ENCODE data around the gene SLC25A48.

The SLC25A48 gene

DNA sequence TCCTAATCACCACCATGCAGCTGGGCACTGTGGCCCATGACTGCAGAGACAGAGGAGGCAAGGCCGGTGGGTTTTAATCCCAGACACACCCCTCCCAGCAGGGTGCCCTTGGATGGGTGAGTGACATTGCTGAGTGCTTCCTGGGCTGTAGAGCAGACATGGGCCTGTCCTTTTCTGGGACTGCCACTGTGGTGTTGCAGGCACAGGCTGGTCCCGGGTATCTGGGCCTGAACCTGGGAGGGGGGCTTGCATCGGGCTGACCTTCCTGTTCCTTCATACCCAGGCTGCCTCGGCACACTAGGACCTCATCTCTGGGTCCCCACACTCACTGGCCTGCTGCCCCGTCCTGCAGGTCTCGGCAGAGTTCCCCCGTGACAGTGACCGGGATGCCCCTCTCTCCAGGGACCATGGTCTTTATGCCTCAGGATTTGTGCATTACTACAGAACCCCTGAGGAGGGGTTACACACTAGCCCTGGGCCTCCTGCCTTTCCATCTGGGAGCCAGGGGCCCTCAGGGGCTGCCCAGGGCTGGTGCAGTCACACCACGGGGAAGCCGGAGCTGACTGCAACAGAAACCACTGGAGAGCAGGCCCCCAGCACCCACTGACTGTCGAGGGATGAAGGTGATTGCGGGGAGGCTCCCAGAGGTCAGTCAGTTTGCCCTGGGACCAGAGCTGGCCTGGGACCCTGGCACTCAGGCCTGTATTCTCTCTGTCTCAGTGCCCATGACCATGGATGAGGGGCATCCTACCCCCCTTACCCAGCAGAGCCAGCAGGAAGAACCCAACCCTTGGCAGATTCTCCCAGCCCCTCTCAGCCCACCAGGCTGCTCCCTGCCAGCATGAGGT lies 8.9 kb upstream of the SLC25A48 start:
- no peak overlapping the region for H3K4me3 ChIP-seq
- no peaks in the 10 kb centered on the region for H3K27me3 ChIP-seq (ENCODE audit: low read depth)
- H3K36me3 ChIP-seq (replicated peaks), result no peaks in the 10 kb centered on the region
- H3K4me1 ChIP-seq, result no peaks in the 10 kb centered on the region
- H3K9me3 ChIP-seq, result no peaks in the 10 kb centered on the region
- in situ Hi-C loops (cut with MboI; ENCODE audit: low sequenced_read_pairs), result no loop called here
- DNase-seq (ENCODE audit: low spot score in 2 of 2), result no peak

DNA sequence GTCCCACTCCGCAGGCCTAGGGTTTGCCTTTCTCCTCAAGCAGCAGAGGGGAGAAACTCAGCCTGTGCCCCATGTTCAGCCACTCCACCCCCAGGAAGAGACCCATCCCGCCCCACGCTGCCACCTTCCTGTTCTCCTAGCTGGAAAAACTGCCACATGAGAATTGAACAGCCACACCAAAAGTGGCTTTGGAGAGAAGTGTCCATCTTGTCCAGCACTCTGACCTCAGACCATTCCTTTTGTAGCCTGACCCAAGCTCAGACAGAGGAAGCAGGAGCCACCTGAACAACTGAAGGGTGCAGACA lies 8.3 kb upstream of the SLC25A48 start:
- in situ Hi-C loops (cut with MboI; ENCODE audit: low sequenced_read_pairs), result no loop called here
- Histone ChIP-seq H3K4me3 (no peak overlapping the region), H3K9me3 (no peaks in the 10 kb centered on the region), H3K4me1 (no peaks in the 10 kb centered on the region), H3K36me3 (replicated peaks) (no peaks in the 10 kb centered on the region), H3K27me3 (ENCODE audit: low read depth) (no peaks in the 10 kb centered on the region)
- no peak for DNase-seq (ENCODE audit: low spot score in 2 of 2)

DNA sequence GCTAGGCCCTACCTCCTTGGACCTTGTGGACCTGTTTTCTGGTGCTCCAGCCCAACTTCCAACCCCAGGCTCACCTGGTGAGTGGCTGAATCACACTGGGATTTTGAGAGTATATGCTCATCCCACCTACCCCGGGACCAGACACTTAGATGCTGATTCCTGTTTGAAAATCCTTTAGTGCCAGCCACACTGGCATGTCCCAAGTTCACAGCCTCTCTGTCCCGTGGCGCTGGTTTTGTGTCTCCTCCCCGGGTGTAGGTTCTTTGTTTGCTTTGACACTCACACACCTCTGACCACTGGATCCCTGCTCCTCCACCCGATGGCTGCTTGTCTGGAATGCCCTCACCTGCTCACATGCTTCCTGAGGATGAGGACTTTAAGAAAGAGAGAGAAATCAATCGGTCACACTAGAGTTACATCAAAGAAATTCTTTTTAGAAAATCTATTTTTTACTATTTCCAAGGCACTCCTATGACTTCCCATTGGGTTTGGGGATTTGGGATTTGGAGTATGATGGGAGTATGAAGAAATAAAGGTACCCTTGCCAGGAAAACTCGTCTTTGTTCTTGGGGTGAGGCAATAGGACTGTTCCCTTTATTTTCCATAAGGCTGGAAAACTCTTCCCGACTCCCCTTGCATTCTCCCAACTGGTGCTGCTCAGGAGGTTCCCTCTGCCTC lies 7.3 kb upstream of the SLC25A48 start:
- H3K9me3 ChIP-seq, result no peaks in the 10 kb centered on the region
- no peaks in the 10 kb centered on the region for H3K36me3 ChIP-seq (replicated peaks)
- in situ Hi-C loops (cut with MboI; ENCODE audit: low sequenced_read_pairs), result no loop called here
- DNase-seq (ENCODE audit: low spot score in 2 of 2), result no peak
- H3K4me1 ChIP-seq, result no peaks in the 10 kb centered on the region
- no peaks in the 10 kb centered on the region for H3K27me3 ChIP-seq (ENCODE audit: low read depth)
- H3K4me3 ChIP-seq, result no peak overlapping the region

DNA sequence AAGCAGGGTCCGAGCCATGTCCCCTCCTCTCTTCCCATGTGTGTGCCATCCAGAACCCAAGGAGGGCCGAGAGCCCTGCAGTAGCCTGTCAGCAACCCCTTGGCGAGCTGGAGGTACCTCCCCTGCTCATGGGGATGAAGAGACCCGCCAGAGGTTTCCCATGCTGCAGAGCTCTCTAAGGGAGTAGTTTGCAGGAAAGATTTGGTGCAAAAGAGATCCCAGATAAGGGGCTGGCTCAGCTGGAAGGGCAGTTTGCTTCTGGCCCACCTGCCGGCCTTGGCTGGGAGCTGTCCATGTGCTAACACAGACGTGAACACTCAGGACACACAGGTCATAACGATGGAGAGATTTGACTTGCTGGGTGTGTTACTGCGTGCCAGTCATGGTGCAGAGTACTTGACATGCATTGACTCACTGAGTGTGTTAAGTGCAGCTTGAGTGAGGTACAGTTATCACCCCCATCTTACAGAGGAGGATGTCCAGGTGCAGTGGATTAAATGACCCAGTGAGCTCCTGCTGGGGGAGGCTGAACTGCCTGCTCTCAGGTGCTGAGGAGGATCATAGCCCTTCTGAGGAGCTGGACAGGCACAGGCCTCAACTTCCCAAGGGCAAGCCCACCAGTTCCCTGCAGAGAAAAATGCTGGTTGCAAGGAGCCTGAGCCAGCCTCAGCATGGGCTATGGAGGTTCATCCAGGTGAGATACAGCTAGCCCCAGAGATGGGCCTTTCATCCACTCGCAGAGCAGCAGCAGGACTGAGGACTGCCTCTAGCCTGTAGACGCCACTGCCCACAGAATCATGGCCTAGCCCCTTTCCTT lies 6.3 kb upstream of the SLC25A48 start:
- no peak overlapping the region for H3K4me3 ChIP-seq
- H3K9me3 ChIP-seq, result no peaks in the 10 kb centered on the region
- no peak for DNase-seq (ENCODE audit: low spot score in 2 of 2)
- no peaks in the 10 kb centered on the region for H3K27me3 ChIP-seq (ENCODE audit: low read depth)
- no peaks in the 10 kb centered on the region for H3K4me1 ChIP-seq
- H3K36me3 ChIP-seq (replicated peaks), result no peaks in the 10 kb centered on the region
- in situ Hi-C loops (cut with MboI; ENCODE audit: low sequenced_read_pairs), result no loop called here

DNA sequence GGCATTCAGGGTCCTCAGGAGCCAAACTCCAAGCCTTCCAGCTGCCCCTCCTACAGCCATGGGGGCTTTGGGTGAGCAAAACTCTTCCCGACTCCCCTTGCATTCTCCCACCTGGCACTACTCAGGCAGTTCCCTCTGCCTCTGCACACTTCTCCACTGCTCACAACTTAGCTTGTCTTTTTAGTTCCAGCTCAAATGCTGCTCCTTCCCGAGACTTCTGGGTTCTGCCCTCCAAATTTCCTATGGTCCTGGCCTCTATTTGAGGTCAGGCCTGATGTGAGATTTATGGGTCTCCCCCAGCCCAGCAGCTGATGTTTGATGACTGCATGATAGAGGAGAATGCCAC lies 5.7 kb upstream of the SLC25A48 start:
- Histone ChIP-seq H3K4me1 (no peaks in the 10 kb centered on the region), H3K4me3 (no peak overlapping the region), H3K27me3 (ENCODE audit: low read depth) (no peaks in the 10 kb centered on the region), H3K9me3 (no peaks in the 10 kb centered on the region), H3K36me3 (replicated peaks) (no peaks in the 10 kb centered on the region)
- DNase-seq (ENCODE audit: low spot score in 2 of 2), result no peak
- in situ Hi-C loops (cut with MboI; ENCODE audit: low sequenced_read_pairs), result no loop called here

DNA sequence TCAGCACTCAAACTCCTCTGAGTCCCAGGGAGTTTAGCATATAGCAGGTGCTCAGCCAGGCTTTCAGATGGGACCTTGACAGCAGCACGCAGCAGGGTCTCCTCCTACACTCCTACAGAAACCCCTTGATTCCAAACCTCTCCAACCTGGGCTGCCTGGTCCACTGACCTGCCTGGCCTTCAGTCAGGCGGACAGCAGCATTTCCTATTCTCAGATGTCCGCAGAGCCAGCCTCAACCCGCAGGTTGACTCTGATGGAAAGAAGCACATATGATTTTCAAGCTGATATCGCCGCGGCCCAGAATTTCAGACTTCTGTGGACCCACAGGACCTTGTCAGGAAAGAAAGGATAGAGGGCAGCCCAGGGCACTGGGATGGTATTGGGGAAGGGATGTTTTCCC lies 5.3 kb upstream of the SLC25A48 start:
- no peaks in the 10 kb centered on the region for H3K4me1 ChIP-seq
- H3K9me3 ChIP-seq, result no peaks in the 10 kb centered on the region
- H3K36me3 ChIP-seq (replicated peaks), result no peaks in the 10 kb centered on the region
- no peak overlapping the region for H3K4me3 ChIP-seq
- in situ Hi-C loops (cut with MboI; ENCODE audit: low sequenced_read_pairs), result no loop called here
- no peaks in the 10 kb centered on the region for H3K27me3 ChIP-seq (ENCODE audit: low read depth)
- no peak for DNase-seq (ENCODE audit: low spot score in 2 of 2)

DNA sequence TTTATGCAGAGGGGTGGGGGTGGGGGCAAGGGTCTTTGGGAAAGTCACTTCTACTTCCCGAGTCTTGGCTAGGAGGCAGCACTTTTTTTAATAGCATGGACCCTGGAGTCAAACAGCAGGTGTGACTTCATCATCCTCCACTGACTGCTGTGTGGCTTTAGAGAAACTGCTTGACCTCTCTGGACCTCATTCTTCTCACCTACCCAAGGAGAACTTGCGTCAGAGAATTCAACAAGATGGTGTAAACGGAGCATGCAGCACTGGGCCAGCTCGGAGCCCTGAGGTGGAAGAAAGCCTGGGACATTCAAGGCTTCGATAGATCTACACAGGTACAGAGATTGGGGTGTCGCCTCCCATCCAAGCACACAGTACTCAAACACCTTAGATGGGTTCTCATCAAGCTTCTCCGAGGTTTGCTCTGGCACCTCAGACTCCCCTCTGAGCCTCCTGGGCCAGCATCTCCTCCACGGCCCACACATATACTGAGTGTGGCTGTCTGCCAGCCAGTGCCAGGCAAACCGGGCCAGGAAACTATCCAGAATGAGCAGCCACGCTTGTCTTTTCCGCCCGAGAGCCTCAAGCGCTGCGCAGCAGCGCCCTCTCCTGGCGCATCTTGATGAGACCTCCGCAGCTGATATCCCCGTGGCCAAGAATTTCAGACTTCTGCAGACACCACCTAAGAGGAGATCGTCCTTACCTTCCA lies 4.6 kb upstream of the SLC25A48 start:
- in situ Hi-C loops (cut with MboI; ENCODE audit: low sequenced_read_pairs), result loop anchor here (5.0 kb wide), 2 partner anchors 273 to 363 kb away; no protein-coding TSS in a partner anchor
- peak; percentile 49 to 85 for DNase-seq (ENCODE audit: low spot score in 2 of 2)

DNA sequence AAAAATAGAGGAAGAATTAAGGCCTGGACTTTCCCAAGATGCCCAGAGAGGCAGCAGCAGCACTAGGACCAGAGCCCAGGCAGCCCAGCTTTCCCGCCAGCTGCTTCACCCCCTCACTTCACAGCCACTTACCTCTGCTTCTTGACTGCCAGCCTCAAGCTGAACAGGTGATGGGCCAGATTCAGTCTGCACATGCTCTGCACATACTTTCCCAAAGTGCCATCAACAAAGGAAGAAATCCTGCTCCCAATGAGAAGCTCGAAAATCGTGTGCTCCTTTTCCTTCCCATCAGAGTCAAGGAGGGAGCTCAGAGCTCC lies 4.1 kb upstream of the SLC25A48 start:
- in situ Hi-C loops (cut with MboI; ENCODE audit: low sequenced_read_pairs), result loop anchor here (5.0 kb wide), 2 partner anchors 273 to 363 kb away; no protein-coding TSS in a partner anchor
- H3K9me3 ChIP-seq, result no peaks in the 10 kb centered on the region
- no peaks in the 10 kb centered on the region for H3K36me3 ChIP-seq (replicated peaks)
- H3K4me3 ChIP-seq, result no peak overlapping the region
- DNase-seq (ENCODE audit: low spot score in 2 of 2), result no peak
- peaks cover 4% of the 10 kb centered on the region for H3K4me1 ChIP-seq
- H3K27me3 ChIP-seq (ENCODE audit: low read depth), result no peaks in the 10 kb centered on the region

More for the DNA sequence above, 4.6 kb upstream of the SLC25A48 start:
- Histone ChIP-seq H3K4me3 (no peak overlapping the region), H3K4me1 (peaks cover 1% of the 10 kb centered on the region), H3K36me3 (replicated peaks) (no peaks in the 10 kb centered on the region), H3K27me3 (ENCODE audit: low read depth) (no peaks in the 10 kb centered on the region), H3K9me3 (no peaks in the 10 kb centered on the region)

DNA sequence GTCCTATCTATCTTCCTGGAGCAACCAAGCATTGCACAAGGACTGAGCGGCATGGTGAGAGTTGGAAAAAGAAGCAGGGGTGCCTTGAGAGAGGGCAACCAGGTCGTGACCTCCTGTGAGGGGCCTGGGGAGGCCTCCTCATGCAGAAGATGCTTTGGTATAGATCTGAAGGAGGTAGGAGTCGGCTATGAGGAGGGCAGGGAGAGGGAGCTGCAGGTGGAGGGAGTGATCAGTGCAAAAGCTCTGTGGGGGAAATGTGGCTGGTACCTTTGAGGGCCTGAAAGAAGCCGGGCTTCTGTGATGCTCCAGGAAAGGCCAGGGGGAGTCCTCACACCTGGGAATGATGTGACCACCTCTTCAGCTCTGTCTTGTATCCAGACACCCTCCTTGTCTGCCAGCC lies 3.6 kb upstream of the SLC25A48 start:
- no peaks in the 10 kb centered on the region for H3K36me3 ChIP-seq (replicated peaks)
- no peaks in the 10 kb centered on the region for H3K27me3 ChIP-seq (ENCODE audit: low read depth)
- in situ Hi-C loops (cut with MboI; ENCODE audit: low sequenced_read_pairs), result loop anchor here (5.0 kb wide), 2 partner anchors 274 to 364 kb away; no protein-coding TSS in a partner anchor
- H3K4me3 ChIP-seq, result no peak overlapping the region
- DNase-seq (ENCODE audit: low spot score in 2 of 2), result no peak
- H3K9me3 ChIP-seq, result no peaks in the 10 kb centered on the region
- H3K4me1 ChIP-seq, result peaks cover 4% of the 10 kb centered on the region

DNA sequence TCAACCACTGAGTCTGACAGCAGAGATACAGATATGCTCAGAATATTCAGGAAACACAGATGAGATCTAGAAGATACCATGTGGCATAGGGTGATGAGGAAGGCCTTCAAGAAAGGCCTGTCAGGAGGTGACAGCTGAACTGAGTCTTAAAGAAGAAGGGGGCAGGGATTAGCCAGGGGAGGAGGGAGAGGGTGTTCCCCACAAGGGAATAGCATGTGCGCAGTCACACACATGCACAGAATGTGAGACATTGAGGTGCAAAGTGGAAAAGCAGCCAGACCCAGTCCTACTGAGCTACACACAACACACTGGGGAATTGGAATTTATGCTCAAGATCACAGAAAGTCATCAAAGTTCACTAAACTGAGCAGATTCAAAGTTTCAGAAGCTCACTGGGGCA lies 3.0 kb upstream of the SLC25A48 start:
- peaks cover 4% of the 10 kb centered on the region for H3K4me1 ChIP-seq

DNA sequence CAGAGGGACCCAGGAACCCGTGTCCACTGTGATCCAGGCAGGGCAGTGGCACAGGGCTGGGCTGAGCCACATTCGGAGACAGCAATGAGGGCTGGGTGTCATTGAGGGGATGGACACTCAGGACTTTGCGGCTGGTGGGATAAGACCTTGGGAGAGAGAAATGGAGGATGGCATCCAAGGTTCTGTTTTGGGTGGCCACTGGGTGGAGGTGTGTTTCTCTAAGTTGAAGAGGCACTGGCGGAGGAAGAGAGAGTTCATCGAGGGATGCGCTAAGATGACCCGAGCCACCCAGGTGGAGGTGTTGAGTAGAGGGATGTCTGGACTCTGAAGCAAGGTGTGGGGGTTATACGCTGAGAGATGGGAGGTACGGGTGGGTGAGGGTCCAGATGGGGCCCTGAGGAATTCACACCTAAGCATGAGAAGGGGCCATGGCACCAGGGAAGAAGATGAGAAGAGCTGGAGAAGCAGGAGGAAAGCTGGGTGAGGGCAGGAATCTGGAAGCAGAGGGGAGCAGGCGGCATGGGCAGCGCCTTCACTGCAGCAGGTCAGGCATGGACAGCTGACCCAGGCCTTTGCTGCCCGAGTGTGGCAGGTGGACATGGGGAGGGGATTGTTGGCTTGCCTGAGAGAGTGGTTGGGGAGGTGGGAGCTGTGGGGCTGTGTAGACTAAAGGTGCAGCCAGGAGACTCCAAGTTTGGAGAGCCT lies 2.5 kb upstream of the SLC25A48 start:
- in situ Hi-C loops (cut with MboI; ENCODE audit: low sequenced_read_pairs), result loop anchor here (5.0 kb wide), 2 partner anchors 275 to 365 kb away; no protein-coding TSS in a partner anchor
- Histone ChIP-seq H3K9me3 (no peaks in the 10 kb centered on the region), H3K27me3 (ENCODE audit: low read depth) (no peaks in the 10 kb centered on the region), H3K4me3 (no peak overlapping the region), H3K4me1 (peaks cover 4% of the 10 kb centered on the region), H3K36me3 (replicated peaks) (no peaks in the 10 kb centered on the region)
- DNase-seq (ENCODE audit: low spot score in 2 of 2), result no peak

More for the DNA sequence above, 3.0 kb upstream of the SLC25A48 start:
- in situ Hi-C loops (cut with MboI; ENCODE audit: low sequenced_read_pairs), result loop anchor here (5.0 kb wide), 2 partner anchors 274 to 364 kb away; no protein-coding TSS in a partner anchor
- no peaks in the 10 kb centered on the region for H3K9me3 ChIP-seq
- H3K27me3 ChIP-seq (ENCODE audit: low read depth), result no peaks in the 10 kb centered on the region
- H3K4me3 ChIP-seq, result no peak overlapping the region
- no peaks in the 10 kb centered on the region for H3K36me3 ChIP-seq (replicated peaks)
- no peak for DNase-seq (ENCODE audit: low spot score in 2 of 2)

DNA sequence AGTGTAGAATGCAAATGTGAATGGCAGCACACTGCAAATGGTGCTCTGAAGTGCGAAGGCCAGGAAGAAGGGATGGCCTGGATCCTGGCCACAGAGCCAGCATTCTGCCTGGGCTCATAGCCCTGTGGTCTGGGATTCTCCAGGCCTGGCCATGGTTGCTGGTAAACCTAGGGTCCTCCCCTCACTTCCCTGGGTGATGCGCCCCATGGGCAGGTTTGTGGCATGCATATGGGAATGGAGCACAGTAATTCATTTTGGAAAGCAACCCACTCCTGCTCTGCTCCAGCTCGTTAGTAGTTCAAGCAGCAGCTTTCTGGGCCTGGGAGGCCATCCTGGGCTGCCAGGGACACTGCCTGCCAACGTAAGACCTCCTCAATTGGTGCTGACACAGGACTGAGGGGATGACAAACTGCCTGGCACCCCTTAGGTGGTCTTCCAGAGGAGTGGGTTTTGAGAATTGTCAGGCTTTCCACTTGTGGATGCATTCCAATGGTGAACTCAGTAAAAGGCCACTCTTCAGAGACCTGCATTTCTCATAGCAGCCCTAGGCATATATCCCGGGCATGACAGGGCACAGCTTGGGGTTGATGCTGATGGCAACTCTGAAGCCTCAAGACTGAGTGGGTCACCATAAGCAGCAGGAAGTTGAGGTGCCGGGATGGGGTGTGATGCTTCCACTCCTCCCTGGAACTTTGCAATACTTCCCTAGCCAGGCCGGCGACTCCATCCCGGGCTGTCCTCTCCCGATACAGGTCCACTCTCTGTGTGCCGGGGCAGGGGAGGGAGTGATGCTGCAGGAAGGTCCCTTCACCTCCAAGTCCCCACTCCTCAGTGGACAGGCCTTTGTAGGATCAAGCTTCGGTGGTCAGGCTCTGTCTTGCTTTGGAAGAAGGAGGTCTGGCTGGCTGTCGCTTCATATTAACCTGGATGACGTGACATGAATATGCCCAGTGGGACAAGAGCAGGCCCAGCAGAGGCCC lies 1.2 kb upstream of the SLC25A48 start:
- in situ Hi-C loops (cut with MboI; ENCODE audit: low sequenced_read_pairs), result loop anchor here (5.0 kb wide), 2 partner anchors 276 to 366 kb away; no protein-coding TSS in a partner anchor
- DNase-seq (ENCODE audit: low spot score in 2 of 2), result no peak
- no peaks in the 10 kb centered on the region for H3K27me3 ChIP-seq (ENCODE audit: low read depth)

More for the DNA sequence above, 1.2 kb upstream of the SLC25A48 start:
- H3K9me3 ChIP-seq, result peaks cover 8% of the 10 kb centered on the region; the same call in 1 of the 2 replicates
- H3K36me3 ChIP-seq (replicated peaks), result no peaks in the 10 kb centered on the region
- no peak overlapping the region for H3K4me3 ChIP-seq
- H3K4me1 ChIP-seq, result peaks cover 4% of the 10 kb centered on the region
